ENCODE results near the gene GNAS-AS1.

GNAS-AS1 gene

DNA sequence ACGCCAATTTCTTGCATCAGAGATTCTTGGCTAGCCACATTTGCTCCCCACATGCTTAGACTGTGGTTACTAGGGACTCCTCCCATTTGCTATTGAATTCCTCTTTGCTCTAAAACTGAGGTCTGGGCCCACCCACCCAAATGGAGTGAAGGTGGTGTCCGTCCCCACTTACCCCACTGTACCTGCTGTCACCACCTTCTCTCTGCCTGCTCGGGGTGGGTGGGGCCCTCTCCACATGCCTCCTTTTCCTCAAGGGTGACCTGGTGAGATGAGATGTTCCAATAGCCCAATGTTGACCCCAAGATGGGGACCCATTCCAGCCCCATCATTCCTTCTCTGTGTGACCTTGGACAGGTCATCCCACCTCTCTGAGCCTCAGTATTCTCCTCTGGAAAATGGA lies 74.6 kb downstream of the GNAS-AS1 start:
- DNase-seq: no peak

DNA sequence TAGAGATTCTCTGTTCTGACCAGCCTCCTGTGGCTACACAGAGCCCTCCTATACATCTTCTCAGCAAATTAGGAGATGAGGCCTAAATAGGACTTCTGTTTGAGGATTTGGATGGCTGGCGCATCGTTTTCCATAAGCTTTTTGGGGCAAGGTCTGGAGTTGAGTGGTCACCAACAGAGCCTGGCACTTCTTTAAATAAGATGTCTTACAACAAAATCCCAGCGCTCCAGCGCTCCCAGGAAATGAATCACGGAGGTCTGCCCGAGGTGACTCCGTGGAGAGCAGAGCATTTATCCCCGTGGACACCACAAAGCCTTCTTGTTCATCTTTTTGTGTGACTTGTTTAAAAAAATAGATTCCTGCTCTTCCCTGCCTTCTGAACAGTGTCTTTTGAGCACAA lies 75.3 kb downstream of the GNAS-AS1 start:
- DNase-seq: no peak

DNA sequence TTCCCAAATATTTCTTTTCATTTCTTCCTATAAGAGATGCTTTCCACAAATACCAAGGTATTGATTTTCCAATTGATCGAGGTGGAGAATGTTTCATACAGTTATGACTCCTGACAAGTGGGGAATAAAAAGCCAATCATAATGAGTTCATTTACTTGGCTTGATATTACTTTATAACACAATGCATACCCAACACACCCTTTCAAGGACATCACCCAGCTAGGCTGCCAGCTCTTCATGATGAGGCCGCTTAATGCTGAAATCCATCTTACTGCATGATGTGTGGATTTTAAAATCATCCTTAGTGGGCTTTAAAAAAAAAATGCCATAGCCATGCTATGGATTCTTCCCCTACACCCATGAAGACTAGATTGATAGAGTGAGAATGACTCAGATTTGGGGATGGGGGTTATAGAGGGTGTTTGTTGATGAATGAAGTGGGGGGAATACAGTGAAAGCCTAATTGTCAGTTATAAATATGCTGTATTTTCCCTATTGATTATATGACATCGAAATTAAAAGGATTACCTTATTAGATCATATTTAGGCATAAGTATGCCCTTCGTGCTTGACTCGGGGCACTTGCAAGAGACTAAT lies 75.9 kb downstream of the GNAS-AS1 start:
- no peak for DNase-seq

DNA sequence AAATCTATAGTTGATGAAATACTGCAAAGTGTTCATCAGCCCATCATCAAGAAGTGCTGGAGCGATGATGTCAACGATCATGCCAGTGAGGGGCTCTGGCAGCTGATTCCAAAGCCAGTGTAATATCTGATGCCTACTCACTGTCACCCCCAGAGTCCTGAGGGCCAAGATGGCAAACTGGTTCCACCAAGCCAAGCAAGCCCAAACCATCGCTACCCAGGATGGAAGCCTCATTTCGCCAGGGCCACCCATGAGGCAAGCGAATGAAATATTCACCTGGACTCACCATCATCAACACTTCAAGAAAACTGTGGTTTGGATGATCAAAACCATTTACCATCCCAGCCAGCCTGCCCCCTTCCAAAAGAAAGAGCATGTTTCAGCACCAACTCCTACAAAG lies 76.5 kb downstream of the GNAS-AS1 start:
- no peak for DNase-seq

DNA sequence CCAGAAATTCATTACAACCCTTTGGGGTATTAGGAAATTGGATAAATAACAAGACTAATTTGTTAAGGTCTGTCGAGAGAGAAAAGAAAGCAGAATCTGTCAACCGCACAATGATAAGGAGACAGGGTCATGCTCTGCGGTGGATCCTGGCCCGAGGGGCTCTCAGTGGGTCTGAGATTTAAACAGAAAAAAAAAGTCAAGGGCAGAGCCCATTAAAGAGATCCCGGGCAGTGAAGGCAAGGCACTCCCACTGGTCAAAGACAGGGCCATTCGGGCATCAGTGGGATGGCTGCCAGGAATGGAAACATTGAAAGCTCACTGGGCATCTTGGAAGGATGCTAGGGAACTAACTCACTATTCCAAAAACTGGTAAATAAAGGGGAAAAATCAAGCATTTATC lies 77.9 kb downstream of the GNAS-AS1 start:
- DNase-seq: no peak
